ENCODE data around the gene KDELR3. TPM values are rescaled to one million over a fixed set of nuclear protein-coding genes. Genes with fewer than 3 reads are reported as not detected.

The KDELR3 gene
- total and polyA plus RNA-seq, 2 of the 8 experiments (the other 6 are each of a cell fraction or from before 2014, with no cell fraction given): 7.9 to 13.0 TPM

- no peak overlapping the region for H3K4ac ChIP-seq (replicated peaks; ENCODE audit: insufficient read length, low read depth, low read length)
Measured at GRCh38 chr22:38426628-38427027, 41.3 kb upstream of the KDELR3 start.

More at GRCh38 chr22:38426628-38427027, 41.3 kb upstream of the KDELR3 start:
- ChIA-PET CTCF (ENCODE audit: partially characterized antibody) (interaction anchor here (0.8 to 2.0 kb wide), 4 partner anchors 9 to 72 kb away, joined by 3 to 7 read pairs (median 3); no protein-coding TSS in a partner anchor), POLR2A (ENCODE audit: partially characterized antibody) (interaction anchor here (0.6 to 2.8 kb wide), 6 partner anchors 10 to 408 kb away, joined by 3 to 7 read pairs (median 4); no protein-coding TSS in a partner anchor)
- Histone ChIP-seq H4K91ac (replicated peaks; ENCODE audit: insufficient read length, low read length) (no peak overlapping the region), H3K4me3 (ENCODE audit: extremely low read depth in 1 of 4, insufficient read depth in 2 of 4, low read depth in 3 of 4, low read length in 4 of 4) (no peak overlapping the region), H3K4me1 (replicated peaks in 1 of 4; ENCODE audit: control insufficient read depth in 3 of 4, insufficient read depth in 4 of 4, low read length in 3 of 4) (peaks cover 3 to 18% (median 10%) of the 10 kb centered on the region in 4 experiments; a peak in 6 of 7 replicates), H2BK120ac (replicated peaks; ENCODE audit: low read depth, low read length) (no peak overlapping the region), H3K9me3 (ENCODE audit: insufficient read depth in 2 of 2, low read depth in 1 of 2, low read length in 1 of 2) (no peaks in the 10 kb centered on the region), H3K36me3 (ENCODE audit: control insufficient read depth in 2 of 4, insufficient read depth in 4 of 4, low read length in 3 of 4) (no peaks in the 10 kb centered on the region), H2BK15ac (ENCODE audit: low read length) (no peak overlapping the region), H3K23ac (ENCODE audit: insufficient read length) (no peak overlapping the region), H2BK12ac (ENCODE audit: low read depth, low read length) (no peak overlapping the region), H4K20me1 (replicated peaks in 1 of 2; ENCODE audit: control insufficient read depth in 1 of 2, insufficient read depth in 2 of 2, low read length in 2 of 2) (no peaks in the 10 kb centered on the region), H2AK5ac (ENCODE audit: low read depth, low read length) (no peak overlapping the region), H2BK5ac (ENCODE audit: low read depth, low read length) (no peak overlapping the region), H4K8ac (ENCODE audit: extremely low read depth, insufficient read depth, low read length) (no peak overlapping the region), H3K18ac (ENCODE audit: extremely low read depth, low read length) (no peak overlapping the region; the same call in none of the 2 replicates), H3K9ac (replicated peaks in 1 of 4; ENCODE audit: extremely low read depth in 1 of 4, low read depth in 3 of 4, low read length in 3 of 4) (no peak overlapping the region), H3K23me2 (ENCODE audit: low read depth, low read length) (0 out of 2 replicates have a peak, but pooled peaks cover 2% of the 10 kb centered on the region), H3K79me2 (ENCODE audit: control insufficient read depth in 1 of 2, insufficient read depth in 2 of 2, low read length in 2 of 2) (no peaks in the 10 kb centered on the region), H3K14ac (ENCODE audit: insufficient read length) (no peak overlapping the region), H2BK20ac (ENCODE audit: low read length) (no peak overlapping the region), H3K27ac (ENCODE audit: low read depth, low read length) (no peak overlapping the region), H4K5ac (ENCODE audit: insufficient read length, low read depth, low read length) (no peak overlapping the region), H3K4me2 (ENCODE audit: insufficient read depth in 1 of 2, low read depth in 2 of 2, low read length in 2 of 2) (no peak overlapping the region), H3K56ac (replicated peaks; ENCODE audit: insufficient read length, low read depth, low read length) (no peak overlapping the region), H3K27me3 (replicated peaks in 1 of 4; ENCODE audit: control insufficient read depth in 3 of 4, extremely low read depth in 1 of 4, insufficient read depth in 3 of 4, low read length in 3 of 4) (no peaks in the 10 kb centered on the region), H2AFZ (ENCODE audit: low read length) (no peak overlapping the region), H3K79me1 (ENCODE audit: low read depth, low read length) (no peaks in the 10 kb centered on the region)
- WGBS, 2 experiments (ENCODE audit: extremely low coverage in 1 of 2, insufficient coverage in 1 of 2, insufficient read length in 1 of 2, insufficient replicate concordance in 2 of 2, low coverage in 1 of 2, low lambda C conversion rate in 2 of 2, missing lambda C conversion rate in 1 of 2): 94% methylated on average over 15 of the region's 17 CpGs; no CpG with 5 or more reads in 1 of the 2 experiments
- no peak for TF ChIP-seq HDAC2 (IDR thresholded peaks at IDR 0.05; ENCODE audit: borderline replicate concordance in 1 of 2, low read depth in 2 of 2, low read length in 2 of 2)
- TF ChIP-seq BCL11A (IDR thresholded peaks at IDR 0.05; ENCODE audit: low read depth in 2 of 2, low read length in 2 of 2): no peak
- no peak for TF ChIP-seq JUN (IDR thresholded peaks at IDR 0.05; ENCODE audit: low read depth, low read length)
- TF ChIP-seq CEBPB (IDR thresholded peaks at IDR 0.05; ENCODE audit: low read depth, low read length): no peak
- TF ChIP-seq BACH1 (IDR thresholded peaks at IDR 0.05; ENCODE audit: low read length): no peak
- no peak for TF ChIP-seq TAF1 (IDR thresholded peaks at IDR 0.05; ENCODE audit: low read depth, low read length)
- no peak for TF ChIP-seq RXRA (IDR thresholded peaks at IDR 0.05; ENCODE audit: insufficient read depth, low read depth, low read length)
- TF ChIP-seq GABPA (IDR thresholded peaks at IDR 0.05; ENCODE audit: borderline replicate concordance, insufficient read depth, low read length): no peak
- TF ChIP-seq CBX8 (IDR thresholded peaks at IDR 0.05; ENCODE audit: borderline replicate concordance, low read depth, low read length): no peak
- TF ChIP-seq ASH2L (IDR thresholded peaks at IDR 0.05; ENCODE audit: low read length): no peak
- no peak for TF ChIP-seq GTF2F1 (IDR thresholded peaks at IDR 0.05; ENCODE audit: borderline replicate concordance, low read depth, low read length)
- no peak for TF ChIP-seq FOSL1 (IDR thresholded peaks at IDR 0.05; ENCODE audit: insufficient read depth, low read depth, low read length)
- no peak for TF ChIP-seq KDM4A (IDR thresholded peaks at IDR 0.05; ENCODE audit: low read depth, low read length, severe bottlenecking)
- FAIRE-seq (no peak), DNase-seq (ENCODE audit: low read depth in 1 of 2, low spot score in 2 of 2) (no peak)
